Tibial nerve (tissue), 4 donors: ENCODE results near the gene GABBR2.

Experiments
- CTCF ChIP-seq, 5 experiments: fragments of 200-600 bp in 3 of 5; fragments of 450-650 bp in 2 of 5; sonication (generic) in 3 of 5; IDR thresholded peaks; one replicate each; pipeline ENCODE4 v1.5.1; 2016 to 2019; ENCODE audit warnings: antibody characterized with exemption in 5 of 5, mild to moderate bottlenecking in 3 of 5, moderate library complexity in 2 of 5
- EP300 ChIP-seq, 2 donors: sonication (generic); formaldehyde crosslinking; IDR thresholded peaks; one replicate each; pipeline ENCODE4 v1.6.1; 2017; ENCODE audit warnings: antibody characterized with exemption in 2 of 2, mild to moderate bottlenecking in 1 of 2
- POLR2A ChIP-seq, 2 donors: fragments of 450-650 bp; IDR thresholded peaks; one replicate each; pipeline ENCODE4 v1.6.1; 2017; ENCODE audit warnings: antibody characterized with exemption in 2 of 2, mild to moderate bottlenecking in 2 of 2, moderate library complexity in 2 of 2

GRCh38 chr9:98332405-98332831, 376.3 kb downstream of the GABBR2 start:
- TF ChIP-seq EP300 (IDR thresholded peaks at IDR 0.05), result no peak
- no peak for TF ChIP-seq CTCF (IDR thresholded peaks at IDR 0.05)
- TF ChIP-seq POLR2A (IDR thresholded peaks at IDR 0.05), result no peak
